NB4 (cell line): ENCODE measurements around the gene VAT1L.

Experiments used
- POLR2A ChIP-seq: IDR thresholded peaks from 2 replicates; pipeline ENCODE4 v1.6.1; 2011; ENCODE audit warnings: mild to moderate bottlenecking; ENCODE audit not compliant: insufficient read length; ENCODE audit errors: extremely low read depth
- TF ChIP-seq, protein P1 (sequence below): IDR thresholded peaks from 2 replicates; pipeline ENCODE4 v1.6.1; 2011; ENCODE audit warnings: low read depth, low read length
- TF ChIP-seq, protein P2 (sequence below): IDR thresholded peaks from one replicate; pipeline ENCODE4 v1.5.1; 2012; ENCODE audit warnings: low read depth, low read length

DNA sequence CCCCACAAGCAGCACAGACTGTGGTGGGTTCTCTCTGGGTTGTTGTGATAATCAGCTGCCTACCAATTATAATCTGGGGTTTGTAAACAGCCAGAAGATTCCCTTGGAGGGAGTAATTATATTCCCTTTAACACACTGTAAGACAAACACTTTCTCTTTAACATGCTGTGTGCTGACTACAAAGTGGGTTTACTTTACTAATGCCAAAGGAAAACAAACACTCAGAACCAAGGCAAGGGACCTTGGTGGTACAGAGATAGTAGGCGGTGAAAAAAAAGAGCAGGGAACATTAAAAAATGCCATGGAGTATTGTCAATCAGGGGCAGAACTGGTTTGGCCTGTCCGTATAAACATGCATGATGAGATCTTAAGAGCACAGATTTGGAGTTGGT, 3.0 kb upstream of the VAT1L start:
- TF ChIP-seq, protein P1, sequence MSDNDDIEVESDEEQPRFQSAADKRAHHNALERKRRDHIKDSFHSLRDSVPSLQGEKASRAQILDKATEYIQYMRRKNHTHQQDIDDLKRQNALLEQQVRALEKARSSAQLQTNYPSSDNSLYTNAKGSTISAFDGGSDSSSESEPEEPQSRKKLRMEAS, result no peak
- TF ChIP-seq POLR2A, result no peak
- TF ChIP-seq, protein P2, sequence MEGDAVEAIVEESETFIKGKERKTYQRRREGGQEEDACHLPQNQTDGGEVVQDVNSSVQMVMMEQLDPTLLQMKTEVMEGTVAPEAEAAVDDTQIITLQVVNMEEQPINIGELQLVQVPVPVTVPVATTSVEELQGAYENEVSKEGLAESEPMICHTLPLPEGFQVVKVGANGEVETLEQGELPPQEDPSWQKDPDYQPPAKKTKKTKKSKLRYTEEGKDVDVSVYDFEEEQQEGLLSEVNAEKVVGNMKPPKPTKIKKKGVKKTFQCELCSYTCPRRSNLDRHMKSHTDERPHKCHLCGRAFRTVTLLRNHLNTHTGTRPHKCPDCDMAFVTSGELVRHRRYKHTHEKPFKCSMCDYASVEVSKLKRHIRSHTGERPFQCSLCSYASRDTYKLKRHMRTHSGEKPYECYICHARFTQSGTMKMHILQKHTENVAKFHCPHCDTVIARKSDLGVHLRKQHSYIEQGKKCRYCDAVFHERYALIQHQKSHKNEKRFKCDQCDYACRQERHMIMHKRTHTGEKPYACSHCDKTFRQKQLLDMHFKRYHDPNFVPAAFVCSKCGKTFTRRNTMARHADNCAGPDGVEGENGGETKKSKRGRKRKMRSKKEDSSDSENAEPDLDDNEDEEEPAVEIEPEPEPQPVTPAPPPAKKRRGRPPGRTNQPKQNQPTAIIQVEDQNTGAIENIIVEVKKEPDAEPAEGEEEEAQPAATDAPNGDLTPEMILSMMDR, result no peak
